Ovary (tissue), 3 donors: ENCODE data around the gene OR1F1.

Experiments
- POLR2A ChIP-seq: fragments of 450-650 bp; IDR thresholded peaks from one replicate; pipeline ENCODE4 v1.6.1; 2017; ENCODE audit warnings: antibody characterized with exemption, mild to moderate bottlenecking, moderate library complexity
- TF ChIP-seq, protein P1 (sequence below), 3 donors: fragments of 450-650 bp in 2 of 3; fragments of 200-600 bp in 1 of 3; IDR thresholded peaks; one replicate each; pipeline versions ENCODE4 v1.5.1 to v1.8.0; 2016 to 2022; ENCODE audit warnings: antibody characterized with exemption in 3 of 3, mild to moderate bottlenecking in 1 of 3
- donor health status: DM: no; HTN: no; CAD: no.

DNA sequence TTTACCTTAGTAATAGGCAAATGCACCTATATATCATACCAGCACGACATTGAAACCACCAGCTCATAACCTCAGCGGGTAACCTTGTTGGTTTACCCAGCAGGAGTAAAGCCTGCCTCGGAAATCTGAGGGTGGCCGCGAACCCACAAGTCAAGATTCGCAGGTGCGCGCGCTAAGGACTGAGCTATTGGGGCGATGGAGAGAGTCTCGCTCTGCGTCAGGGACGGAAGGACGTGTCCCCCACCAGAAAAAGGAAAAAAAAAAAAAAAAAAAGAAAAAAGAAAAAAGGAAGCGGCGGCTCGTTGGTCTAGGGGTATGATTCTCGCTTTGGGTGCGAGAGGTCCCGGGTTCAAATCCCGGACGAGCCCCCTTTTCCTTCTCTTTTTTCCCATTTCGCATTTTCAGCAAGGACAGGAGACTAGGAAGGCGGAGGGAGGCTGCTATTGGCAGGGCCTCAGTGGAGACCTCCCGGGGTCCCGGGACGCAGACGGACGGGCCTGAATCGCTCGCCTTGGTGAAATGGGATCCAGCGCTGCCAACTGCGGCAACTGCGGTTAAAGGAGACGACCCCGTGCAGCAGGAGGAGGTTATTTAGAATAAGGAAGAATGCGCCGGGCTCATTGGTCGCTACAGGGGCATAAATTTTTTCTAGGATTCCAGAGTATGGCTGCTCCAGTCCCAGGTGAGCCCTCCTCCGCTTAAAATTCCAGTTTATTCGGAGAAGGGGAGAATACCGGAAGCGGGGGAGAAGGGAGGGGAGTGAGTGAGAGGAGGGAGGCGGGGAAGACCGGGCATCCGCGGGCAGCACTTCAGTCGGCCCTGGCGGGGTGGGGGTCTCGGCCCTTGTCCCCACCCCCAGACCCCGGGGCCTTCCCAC is at the start of gene OR1F1:
- TF ChIP-seq, protein P1, sequence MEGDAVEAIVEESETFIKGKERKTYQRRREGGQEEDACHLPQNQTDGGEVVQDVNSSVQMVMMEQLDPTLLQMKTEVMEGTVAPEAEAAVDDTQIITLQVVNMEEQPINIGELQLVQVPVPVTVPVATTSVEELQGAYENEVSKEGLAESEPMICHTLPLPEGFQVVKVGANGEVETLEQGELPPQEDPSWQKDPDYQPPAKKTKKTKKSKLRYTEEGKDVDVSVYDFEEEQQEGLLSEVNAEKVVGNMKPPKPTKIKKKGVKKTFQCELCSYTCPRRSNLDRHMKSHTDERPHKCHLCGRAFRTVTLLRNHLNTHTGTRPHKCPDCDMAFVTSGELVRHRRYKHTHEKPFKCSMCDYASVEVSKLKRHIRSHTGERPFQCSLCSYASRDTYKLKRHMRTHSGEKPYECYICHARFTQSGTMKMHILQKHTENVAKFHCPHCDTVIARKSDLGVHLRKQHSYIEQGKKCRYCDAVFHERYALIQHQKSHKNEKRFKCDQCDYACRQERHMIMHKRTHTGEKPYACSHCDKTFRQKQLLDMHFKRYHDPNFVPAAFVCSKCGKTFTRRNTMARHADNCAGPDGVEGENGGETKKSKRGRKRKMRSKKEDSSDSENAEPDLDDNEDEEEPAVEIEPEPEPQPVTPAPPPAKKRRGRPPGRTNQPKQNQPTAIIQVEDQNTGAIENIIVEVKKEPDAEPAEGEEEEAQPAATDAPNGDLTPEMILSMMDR (IDR thresholded peaks at IDR 0.05) = no peak
- TF ChIP-seq POLR2A = no peak
